HFFc6 (cell line): ENCODE results near the gene MSI2. TPM values are rescaled to one million over a fixed set of nuclear protein-coding genes. Genes with fewer than 3 reads are reported as not detected.

Experiments used
- DNase-seq: peaks from one replicate; pipeline ENCODE4 v3.0.0-alpha.2; 2018
- H3K27ac Mint-ChIP-seq: 2 replicates; pipeline ENCODE4 v1.8.0; 2020; ENCODE audit warnings: mild to moderate bottlenecking, mixed read lengths
- H3K27me3 Mint-ChIP-seq: 2 replicates; pipeline ENCODE4 v1.8.0; 2021; ENCODE audit warnings: mild to moderate bottlenecking, moderate library complexity, mixed read lengths; ENCODE audit not compliant: insufficient read depth
- H3K36me3 Mint-ChIP-seq: 2 replicates; pipeline ENCODE4 v1.8.0; 2021; ENCODE audit warnings: low read depth, mixed read lengths
- H3K4me1 Mint-ChIP-seq: 2 replicates; pipeline ENCODE4 v1.8.0; 2020; ENCODE audit warnings: low read depth, mixed read lengths
- H3K4me3 Mint-ChIP-seq: 2 replicates; pipeline ENCODE4 v1.8.0; 2020; ENCODE audit warnings: mild to moderate bottlenecking, moderate library complexity, mixed read lengths
- H3K9me3 Mint-ChIP-seq: 2 replicates; pipeline ENCODE4 v1.8.0; 2020; ENCODE audit warnings: mild to moderate bottlenecking, mixed read lengths
- total RNA-seq, 6 experiments: library from RNA; stranded (reverse); fragmentation: NEBNext Ultra II Directional; extraction: Animal tissue kit (Norgen Biotek cat#: 25700); gene quantifications; 2 replicates in 1 of 6; 3 replicates in 5 of 6; pipeline ENCODE4 v1.2.3, GENCODE V29; 2021
- TF ChIP-seq, protein P1 (sequence below): fragments of 200-600 bp; sonication (generic); IDR thresholded peaks from 2 replicates; pipeline ENCODE4 v1.5.0; 2021; ENCODE audit warnings: antibody characterized with exemption, mild to moderate bottlenecking

MSI2 gene
- total RNA-seq, 6 experiments from 2014 or later, result 53.5 to 71.7 (median 55.0) TPM

DNA sequence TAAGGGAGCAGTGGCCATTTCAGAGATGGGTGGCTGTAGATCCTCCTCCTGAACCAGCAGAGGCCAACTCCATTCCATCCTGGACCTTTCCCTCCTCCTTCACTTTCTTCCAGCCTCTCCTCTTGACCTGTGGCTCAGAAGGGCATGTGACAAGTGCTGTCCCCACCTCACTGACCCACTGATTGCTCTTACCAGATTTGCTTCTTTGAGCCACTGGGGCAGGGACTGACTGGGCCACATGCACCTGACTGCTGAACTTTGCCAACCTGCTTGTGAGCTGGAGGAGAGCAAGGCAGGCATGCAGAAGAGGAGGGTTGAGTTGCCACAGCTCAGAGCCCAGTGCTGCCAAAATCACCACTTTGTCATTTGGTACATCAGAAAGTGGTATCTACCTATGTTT lies 68.3 kb downstream of the MSI2 start:
- no peak for DNase-seq
- Mint-ChIP-seq H3K27ac (no peak overlapping the region), H3K4me1 (peaks cover 10% of the 10 kb centered on the region), H3K36me3 (peaks cover 6% of the 10 kb centered on the region; the same call in 1 of the 2 replicates), H3K4me3 (no peak overlapping the region), H3K9me3 (no peaks in the 10 kb centered on the region), H3K27me3 (no peaks in the 10 kb centered on the region)
- TF ChIP-seq, protein P1, sequence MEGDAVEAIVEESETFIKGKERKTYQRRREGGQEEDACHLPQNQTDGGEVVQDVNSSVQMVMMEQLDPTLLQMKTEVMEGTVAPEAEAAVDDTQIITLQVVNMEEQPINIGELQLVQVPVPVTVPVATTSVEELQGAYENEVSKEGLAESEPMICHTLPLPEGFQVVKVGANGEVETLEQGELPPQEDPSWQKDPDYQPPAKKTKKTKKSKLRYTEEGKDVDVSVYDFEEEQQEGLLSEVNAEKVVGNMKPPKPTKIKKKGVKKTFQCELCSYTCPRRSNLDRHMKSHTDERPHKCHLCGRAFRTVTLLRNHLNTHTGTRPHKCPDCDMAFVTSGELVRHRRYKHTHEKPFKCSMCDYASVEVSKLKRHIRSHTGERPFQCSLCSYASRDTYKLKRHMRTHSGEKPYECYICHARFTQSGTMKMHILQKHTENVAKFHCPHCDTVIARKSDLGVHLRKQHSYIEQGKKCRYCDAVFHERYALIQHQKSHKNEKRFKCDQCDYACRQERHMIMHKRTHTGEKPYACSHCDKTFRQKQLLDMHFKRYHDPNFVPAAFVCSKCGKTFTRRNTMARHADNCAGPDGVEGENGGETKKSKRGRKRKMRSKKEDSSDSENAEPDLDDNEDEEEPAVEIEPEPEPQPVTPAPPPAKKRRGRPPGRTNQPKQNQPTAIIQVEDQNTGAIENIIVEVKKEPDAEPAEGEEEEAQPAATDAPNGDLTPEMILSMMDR, result no peak

- TF ChIP-seq, protein P1, result no peak
- no peaks in the 10 kb centered on the region for H3K27me3 Mint-ChIP-seq
- DNase-seq, result no peak
- no peak overlapping the region for H3K27ac Mint-ChIP-seq
- H3K4me3 Mint-ChIP-seq, result no peak overlapping the region
- peaks cover 6% of the 10 kb centered on the region; the same call in 1 of the 2 replicates for H3K36me3 Mint-ChIP-seq
- peaks cover 10% of the 10 kb centered on the region for H3K4me1 Mint-ChIP-seq
- no peaks in the 10 kb centered on the region for H3K9me3 Mint-ChIP-seq
These were observed 70.0 kb downstream of the MSI2 start for GRCh38 chr17:57326336-57326735.

- H3K4me3 Mint-ChIP-seq, result no peak overlapping the region
- H3K36me3 Mint-ChIP-seq, result peaks cover 6% of the 10 kb centered on the region; the same call in 1 of the 2 replicates
- H3K4me1 Mint-ChIP-seq, result peaks cover 10% of the 10 kb centered on the region
- no peaks in the 10 kb centered on the region for H3K9me3 Mint-ChIP-seq
- H3K27ac Mint-ChIP-seq, result no peak overlapping the region
- TF ChIP-seq, protein P1, result no peak
- no peaks in the 10 kb centered on the region for H3K27me3 Mint-ChIP-seq
- DNase-seq, result no peak
These were observed 70.4 kb downstream of the MSI2 start for GRCh38 chr17:57326764-57327163.

GRCh38 chr17:57327176-57327970 lies 71.0 kb downstream of the MSI2 start:
- H3K9me3 Mint-ChIP-seq, result no peaks in the 10 kb centered on the region

DNA sequence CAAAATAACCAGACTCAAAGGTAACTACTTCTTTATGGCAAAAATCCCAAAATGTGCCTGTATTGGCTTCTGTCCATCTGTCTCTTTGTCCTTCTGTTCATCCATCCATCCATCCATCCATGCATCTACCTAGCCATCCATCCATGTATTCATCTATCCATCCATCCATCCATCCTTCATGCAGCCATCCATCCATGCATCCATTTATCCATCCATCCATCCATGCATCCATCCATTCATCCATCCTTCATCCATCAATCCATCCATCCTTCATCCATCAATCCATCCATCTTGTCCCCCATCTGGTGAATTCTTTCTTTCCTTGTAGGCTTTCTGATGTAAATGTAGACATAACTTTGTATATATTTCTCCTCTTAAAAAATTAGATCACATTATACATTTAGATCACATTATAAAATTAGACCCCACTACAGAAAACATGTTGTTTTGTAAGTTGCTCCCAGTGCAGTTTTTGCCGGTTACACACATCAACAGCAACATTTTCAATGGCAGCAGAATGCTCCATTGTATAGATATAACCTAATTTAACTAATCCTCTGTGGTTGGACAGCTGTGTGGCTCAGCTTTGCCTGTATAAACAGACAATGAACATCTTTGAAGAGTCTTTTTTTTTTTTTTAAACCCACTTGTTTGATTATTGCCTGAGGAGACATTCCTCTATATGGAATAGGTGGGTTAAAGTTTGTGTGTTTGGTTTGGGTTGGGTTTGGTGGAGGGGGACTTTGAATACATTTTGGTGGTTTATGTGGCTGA lies 72.0 kb downstream of the MSI2 start:
- Mint-ChIP-seq H3K27ac (no peak overlapping the region), H3K9me3 (no peaks in the 10 kb centered on the region), H3K36me3 (peaks cover 6% of the 10 kb centered on the region; the same call in 1 of the 2 replicates), H3K4me3 (no peak overlapping the region), H3K27me3 (no peaks in the 10 kb centered on the region), H3K4me1 (peaks cover 10% of the 10 kb centered on the region)
- DNase-seq, result no peak
- TF ChIP-seq, protein P1, result no peak

More at GRCh38 chr17:57327176-57327970, 71.0 kb downstream of the MSI2 start:
- H3K36me3 Mint-ChIP-seq, result peaks cover 6% of the 10 kb centered on the region; the same call in 1 of the 2 replicates
- H3K27ac Mint-ChIP-seq, result no peak overlapping the region
- H3K27me3 Mint-ChIP-seq, result no peaks in the 10 kb centered on the region
- peaks cover 10% of the 10 kb centered on the region for H3K4me1 Mint-ChIP-seq
- TF ChIP-seq, protein P1, result no peak
- H3K4me3 Mint-ChIP-seq, result no peak overlapping the region
- no peak for DNase-seq
